ENCODE results near the gene KNDC1. TPM values are rescaled to one million over a fixed set of nuclear protein-coding genes. Genes with fewer than 3 reads are reported as not detected.
A peak's percentile ranks its signal among the peaks of the same experiment; 100 is the strongest.

The KNDC1 gene
- total and polyA plus RNA-seq, 8 donors = 2.5 to 10.4 (median 4.0) TPM

DNA sequence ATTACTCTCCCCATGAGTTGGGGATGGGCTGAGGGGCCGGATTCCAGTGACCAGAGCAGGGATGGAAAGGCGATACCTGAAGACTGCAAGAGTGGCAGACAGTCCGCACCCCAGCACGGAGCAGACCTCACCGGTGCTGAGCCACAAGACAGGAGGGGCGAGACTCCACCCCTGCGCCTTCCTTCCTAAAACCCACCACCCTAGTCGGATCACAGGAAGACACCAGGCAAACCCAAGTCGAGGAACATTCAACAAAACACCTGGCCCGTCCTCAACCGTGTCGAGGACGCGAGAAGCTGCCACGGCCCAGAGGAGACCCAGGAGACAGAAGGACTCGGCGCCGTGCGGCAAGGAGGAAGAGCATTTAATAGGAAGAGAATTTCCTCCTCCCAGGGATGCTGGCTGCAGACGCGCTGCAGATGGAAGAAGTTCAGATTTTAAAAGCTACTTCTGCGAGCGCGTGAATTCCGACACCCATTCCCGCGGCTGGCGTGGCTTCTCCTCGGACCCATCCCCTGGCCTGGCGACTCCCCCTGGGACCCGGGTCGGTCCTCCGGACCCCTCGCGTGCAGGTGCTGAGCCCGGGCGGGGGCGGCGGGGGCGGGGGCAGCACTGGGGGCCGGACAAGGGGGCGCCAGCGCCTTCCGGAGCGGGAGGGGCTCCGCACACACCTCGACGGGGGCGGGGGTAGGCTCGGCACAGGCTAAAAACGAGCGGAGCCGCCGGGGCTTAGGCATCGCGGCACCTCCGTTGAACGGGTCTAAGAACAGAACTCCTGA, 69.4 kb downstream of the KNDC1 start:
- TF ChIP-seq, protein P1, sequence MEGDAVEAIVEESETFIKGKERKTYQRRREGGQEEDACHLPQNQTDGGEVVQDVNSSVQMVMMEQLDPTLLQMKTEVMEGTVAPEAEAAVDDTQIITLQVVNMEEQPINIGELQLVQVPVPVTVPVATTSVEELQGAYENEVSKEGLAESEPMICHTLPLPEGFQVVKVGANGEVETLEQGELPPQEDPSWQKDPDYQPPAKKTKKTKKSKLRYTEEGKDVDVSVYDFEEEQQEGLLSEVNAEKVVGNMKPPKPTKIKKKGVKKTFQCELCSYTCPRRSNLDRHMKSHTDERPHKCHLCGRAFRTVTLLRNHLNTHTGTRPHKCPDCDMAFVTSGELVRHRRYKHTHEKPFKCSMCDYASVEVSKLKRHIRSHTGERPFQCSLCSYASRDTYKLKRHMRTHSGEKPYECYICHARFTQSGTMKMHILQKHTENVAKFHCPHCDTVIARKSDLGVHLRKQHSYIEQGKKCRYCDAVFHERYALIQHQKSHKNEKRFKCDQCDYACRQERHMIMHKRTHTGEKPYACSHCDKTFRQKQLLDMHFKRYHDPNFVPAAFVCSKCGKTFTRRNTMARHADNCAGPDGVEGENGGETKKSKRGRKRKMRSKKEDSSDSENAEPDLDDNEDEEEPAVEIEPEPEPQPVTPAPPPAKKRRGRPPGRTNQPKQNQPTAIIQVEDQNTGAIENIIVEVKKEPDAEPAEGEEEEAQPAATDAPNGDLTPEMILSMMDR (IDR thresholded peaks at IDR 0.05) = no peak
- Histone ChIP-seq H3K27ac (no peak overlapping the region), H3K4me1 (peaks cover 0 to 14% of the 10 kb centered on the region in 2 donors), H3K9me3 (no peaks in the 10 kb centered on the region), H3K36me3 (no peaks in the 10 kb centered on the region), H3K4me3 (no peak overlapping the region), H3K27me3 (peaks cover 51 to 100% of the 10 kb centered on the region in 2 donors)
- no peak for DNase-seq
- no peak for ATAC-seq
- intact Hi-C loops (cut with DNase I) = no loop called here

DNA sequence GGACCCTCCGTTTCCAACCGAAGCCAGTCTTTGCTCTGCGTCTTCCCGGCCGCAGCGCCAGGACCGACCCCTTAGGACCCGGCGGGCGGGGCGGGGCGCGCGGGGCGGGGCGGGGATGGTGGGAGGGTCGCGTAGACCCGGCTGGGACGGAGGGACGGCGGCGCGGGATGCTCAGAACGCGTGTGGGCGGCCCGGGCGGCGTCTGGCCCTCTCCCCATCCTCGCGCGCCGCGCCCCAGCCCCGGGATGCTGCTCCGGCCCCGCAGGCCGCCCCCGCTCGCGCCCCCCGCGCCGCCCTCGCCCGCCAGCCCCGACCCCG, 70.0 kb downstream of the KNDC1 start, which contains the start of gene UTF1:
UTF1 (plus strand) TSS at position 174 of the 318 bp plus-strand sequence; CDS start at position 246, 72 bp downstream.
- DNase-seq (no peak), ATAC-seq (no peak)
- H3K36me3 ChIP-seq = no peaks in the 10 kb centered on the region
- H3K27ac ChIP-seq = no peak within 1 kb of the TSS
- H3K4me1 ChIP-seq = peaks cover 0 to 16% of the 10 kb centered on the region in 2 donors
- intact Hi-C loops (cut with DNase I) = no loop called here
- peak within 1 kb of the TSS in 1 of 2 donors; percentile 11 for H3K4me3 ChIP-seq
- H3K27me3 ChIP-seq = peaks cover 51 to 100% of the 10 kb centered on the region in 2 donors
- no peaks in the 10 kb centered on the region for H3K9me3 ChIP-seq
- TF ChIP-seq, protein P1 (IDR thresholded peaks at IDR 0.05) = no peak

DNA sequence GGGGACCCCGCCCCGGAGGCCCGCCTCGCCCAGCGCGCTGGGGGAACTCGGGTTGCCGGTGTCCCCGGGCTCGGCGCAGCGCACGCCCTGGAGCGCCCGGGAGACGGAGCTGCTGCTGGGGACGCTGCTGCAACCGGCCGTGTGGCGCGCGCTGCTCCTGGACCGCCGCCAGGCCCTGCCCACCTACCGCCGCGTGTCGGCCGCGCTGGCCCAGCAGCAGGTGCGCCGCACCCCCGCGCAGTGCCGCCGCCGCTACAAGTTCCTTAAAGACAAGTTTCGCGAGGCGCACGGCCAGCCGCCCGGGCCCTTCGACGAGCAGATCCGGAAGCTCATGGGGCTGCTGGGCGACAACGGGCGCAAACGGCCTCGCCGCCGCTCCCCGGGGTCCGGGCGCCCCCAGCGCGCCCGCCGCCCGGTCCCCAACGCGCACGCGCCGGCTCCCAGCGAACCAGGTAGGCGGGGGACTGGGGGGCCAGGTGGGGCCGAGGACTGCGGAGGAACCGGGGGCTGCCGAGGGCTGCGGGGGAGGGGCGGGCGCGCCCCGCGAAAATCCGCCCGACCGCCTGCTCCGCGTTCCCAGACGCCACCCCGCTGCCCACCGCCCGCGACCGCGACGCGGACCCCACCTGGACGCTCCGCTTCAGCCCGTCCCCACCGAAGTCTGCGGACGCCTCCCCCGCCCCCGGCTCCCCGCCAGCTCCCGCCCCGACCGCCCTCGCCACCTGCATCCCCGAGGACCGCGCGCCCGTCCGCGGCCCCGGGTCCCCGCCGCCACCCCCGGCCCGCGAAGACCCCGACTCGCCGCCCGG, 70.6 kb downstream of the KNDC1 start:
- peak; percentile 40 for ATAC-seq
- Histone ChIP-seq H3K4me3 (peak overlapping the region in 1 of 2 donors; percentile 11), H3K36me3 (no peaks in the 10 kb centered on the region), H3K9me3 (no peaks in the 10 kb centered on the region), H3K4me1 (peaks cover 0 to 22% of the 10 kb centered on the region in 2 donors), H3K27ac (no peak overlapping the region), H3K27me3 (peaks cover 57 to 100% of the 10 kb centered on the region in 2 donors)
- DNase-seq = peak in 1 of 4 donors; percentile 40
- TF ChIP-seq, protein P1 (IDR thresholded peaks at IDR 0.05) = no peak
- intact Hi-C loops (cut with DNase I) = no loop called here

DNA sequence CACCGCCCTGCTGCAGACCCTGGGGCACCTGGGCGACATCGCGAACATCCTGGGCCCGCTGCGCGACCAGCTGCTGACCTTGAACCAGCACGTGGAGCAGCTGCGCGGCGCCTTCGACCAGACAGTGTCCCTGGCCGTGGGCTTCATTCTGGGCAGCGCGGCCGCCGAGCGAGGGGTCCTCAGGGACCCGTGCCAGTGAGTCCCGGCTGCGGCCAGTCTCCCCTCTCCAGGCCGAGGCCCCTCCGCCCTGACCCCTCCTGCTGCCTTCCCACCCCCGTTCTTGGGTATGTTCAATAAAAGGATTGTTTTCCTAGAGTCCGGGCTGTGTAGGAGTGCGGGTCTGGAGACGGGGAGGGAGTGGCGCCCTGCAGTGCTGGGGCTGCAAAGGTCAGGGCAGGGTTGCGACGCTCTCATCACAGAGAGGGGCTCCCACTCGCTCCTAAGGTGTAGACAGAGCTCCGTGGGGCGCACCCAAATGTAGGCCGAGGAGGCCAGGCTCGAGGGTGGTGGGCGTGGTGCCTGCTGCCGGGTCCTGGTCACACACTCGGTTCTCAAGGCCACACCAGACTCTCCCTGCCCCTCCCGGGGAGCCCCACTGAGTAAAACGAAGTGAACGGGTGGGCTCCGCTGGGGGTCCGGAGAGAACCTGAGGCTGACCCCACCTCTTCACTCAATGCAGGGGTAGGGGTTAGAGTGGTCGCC, 71.4 kb downstream of the KNDC1 start:
- DNase-seq (no peak), ATAC-seq (no peak)
- intact Hi-C loops (cut with DNase I) = no loop called here
- Histone ChIP-seq H3K9me3 (no peaks in the 10 kb centered on the region), H3K36me3 (no peaks in the 10 kb centered on the region), H3K27ac (no peak overlapping the region), H3K4me1 (peaks cover 2 to 30% of the 10 kb centered on the region in 2 donors), H3K4me3 (no peak overlapping the region), H3K27me3 (peaks cover 65 to 100% of the 10 kb centered on the region in 2 donors)
- TF ChIP-seq, protein P1 (IDR thresholded peaks at IDR 0.05) = no peak

Data from left lung (tissue), 10 donors.